K562 (cell line): Measurements from ENCODE around the gene CERS6. TPM values are rescaled to one million over a fixed set of nuclear protein-coding genes. Genes with fewer than 3 reads are reported as not detected.

Source experiments
- ATF7 ChIP-seq: fragments of 450-650 bp; IDR thresholded peaks from 2 replicates; pipeline ENCODE4 v1.7.1; 2014; ENCODE audit warnings: mild to moderate bottlenecking, moderate library complexity
- ETS2 ChIP-seq: IDR thresholded peaks from 2 replicates; pipeline ENCODE4 v1.6.1; 2016; ENCODE audit warnings: borderline replicate concordance, missing genetic modification characterization, mild to moderate bottlenecking, moderate library complexity, missing compliant biosample characterization; ENCODE audit not compliant: poor library complexity, severe bottlenecking
- GTF2A2 ChIP-seq: IDR thresholded peaks from 2 replicates; pipeline ENCODE4 v1.6.1; 2016; ENCODE audit warnings: mild to moderate bottlenecking, missing genetic modification characterization, missing compliant biosample characterization
- KAT7 ChIP-seq: sonication (generic); formaldehyde crosslinking; IDR thresholded peaks from 2 replicates; pipeline ENCODE4 v1.8.0; 2022; ENCODE audit warnings: missing genetic modification reagents, mild to moderate bottlenecking, borderline replicate concordance
- KLF6 ChIP-seq: fragments of 250-450 bp; sonication (Bioruptor Pico); IDR thresholded peaks from 2 replicates; pipeline ENCODE4 v1.4.0; 2020; ENCODE audit warnings: mild to moderate bottlenecking, moderate library complexity, borderline replicate concordance
- MYBL2 ChIP-seq, 2 experiments: fragments of 450-650 bp in 1 of 2; sonication (generic) in 1 of 2; formaldehyde crosslinking in 1 of 2; IDR thresholded peaks; 2 replicates each; pipeline versions ENCODE4 v1.6.1 to v1.8.1; 2017 to 2022; ENCODE audit warnings: borderline replicate concordance in 1 of 2, inconsistent platforms in 1 of 2, low read depth in 1 of 2, mild to moderate bottlenecking in 1 of 2, missing genetic modification reagents in 1 of 2, moderate library complexity in 1 of 2
- NFIC ChIP-seq: fragments of 450-650 bp; IDR thresholded peaks from 2 replicates; pipeline ENCODE4 v1.6.1; 2017; ENCODE audit warnings: mild to moderate bottlenecking, inconsistent platforms
- RCOR1 ChIP-seq, 2 experiments: IDR thresholded peaks; 2 replicates each; pipeline ENCODE4 v1.6.1; 2012; ENCODE audit warnings: low read depth in 2 of 2, low read length in 2 of 2, borderline replicate concordance in 1 of 2, improper control_type of control experiment in 1 of 2
- SIN3B ChIP-seq: fragments of 450-650 bp; IDR thresholded peaks from 2 replicates; pipeline ENCODE4 v1.6.1; 2017; ENCODE audit warnings: low read depth, mild to moderate bottlenecking, moderate library complexity
- ZNF133 ChIP-seq: fragments of 250-450 bp; sonication (Bioruptor Pico); IDR thresholded peaks from 2 replicates; pipeline ENCODE4 v1.4.0; 2020; ENCODE audit warnings: mild to moderate bottlenecking
- ZNF311 ChIP-seq: fragments of 250-450 bp; sonication (Bioruptor Pico); IDR thresholded peaks from 2 replicates; pipeline ENCODE4 v1.4.0; 2020; ENCODE audit warnings: mild to moderate bottlenecking, moderate library complexity
- polyA plus RNA-seq, 8 experiments: library from polyadenylated mRNA; depleted of rRNA in 4 of 8; stranded (reverse) in 5 of 8; unstranded in 3 of 8; fragments of >200 nt; fragmentation: Nextera tagmentation in 2 of 8; fragmentation: Illumina TruSeq in 1 of 8; extraction: Ambion mirVana in 2 of 8; extraction: Trizol in 1 of 8; gene quantifications; 2 replicates each; pipeline versions ENCODE4 v1.2.1 to v1.2.3, GENCODE V29; 2011 to 2014; ENCODE audit warnings: inconsistent platforms in 1 of 8, missing spikeins in 1 of 8
- total RNA-seq, 7 experiments: library from RNA; depleted of rRNA in 6 of 7; stranded (reverse); fragments of >200 nt in 6 of 7; fragmentation: Illumina TruSeq in 2 of 7; extraction: Trizol in 2 of 7; gene quantifications; 2 replicates each; pipeline versions ENCODE4 v1.2.1 to v1.2.3, GENCODE V29; 2011 to 2021; ENCODE audit warnings: low replicate concordance in 1 of 7
- TF ChIP-seq, protein P1 (sequence below): fragments of 250-450 bp; sonication (Bioruptor Pico); IDR thresholded peaks from 2 replicates; pipeline ENCODE4 v1.8.0; 2021; ENCODE audit warnings: borderline replicate concordance, mild to moderate bottlenecking, moderate library complexity; ENCODE audit not compliant: poor library complexity, severe bottlenecking
- TF ChIP-seq, protein P2 (sequence below): sonication (generic); formaldehyde crosslinking; IDR thresholded peaks from 2 replicates; pipeline ENCODE4 v1.8.0; 2023; ENCODE audit warnings: mild to moderate bottlenecking, missing genetic modification reagents
- TF ChIP-seq, protein P3 (sequence below): fragments of 450-650 bp; formaldehyde crosslinking; IDR thresholded peaks from 2 replicates; pipeline ENCODE4 v1.4.0; 2020; ENCODE audit warnings: mild to moderate bottlenecking, moderate library complexity
- TF ChIP-seq, protein P4 (sequence below), 2 experiments: IDR thresholded peaks; 2 replicates each; pipeline ENCODE4 v1.6.1; 2012; ENCODE audit warnings: improper control_type of control experiment in 2 of 2, low read depth in 2 of 2, low read length in 2 of 2, borderline replicate concordance in 1 of 2
- TF ChIP-seq, protein P5 (sequence below): IDR thresholded peaks from 2 replicates; pipeline ENCODE4 v1.6.1; 2014; ENCODE audit warnings: antibody characterized with exemption

The CERS6 gene
- total and polyA plus RNA-seq, 9 of the 15 experiments (the other 6 are each of a cell fraction or from before 2014, with no cell fraction given): 1.6 to 13.6 (median 11.4) TPM

DNA sequence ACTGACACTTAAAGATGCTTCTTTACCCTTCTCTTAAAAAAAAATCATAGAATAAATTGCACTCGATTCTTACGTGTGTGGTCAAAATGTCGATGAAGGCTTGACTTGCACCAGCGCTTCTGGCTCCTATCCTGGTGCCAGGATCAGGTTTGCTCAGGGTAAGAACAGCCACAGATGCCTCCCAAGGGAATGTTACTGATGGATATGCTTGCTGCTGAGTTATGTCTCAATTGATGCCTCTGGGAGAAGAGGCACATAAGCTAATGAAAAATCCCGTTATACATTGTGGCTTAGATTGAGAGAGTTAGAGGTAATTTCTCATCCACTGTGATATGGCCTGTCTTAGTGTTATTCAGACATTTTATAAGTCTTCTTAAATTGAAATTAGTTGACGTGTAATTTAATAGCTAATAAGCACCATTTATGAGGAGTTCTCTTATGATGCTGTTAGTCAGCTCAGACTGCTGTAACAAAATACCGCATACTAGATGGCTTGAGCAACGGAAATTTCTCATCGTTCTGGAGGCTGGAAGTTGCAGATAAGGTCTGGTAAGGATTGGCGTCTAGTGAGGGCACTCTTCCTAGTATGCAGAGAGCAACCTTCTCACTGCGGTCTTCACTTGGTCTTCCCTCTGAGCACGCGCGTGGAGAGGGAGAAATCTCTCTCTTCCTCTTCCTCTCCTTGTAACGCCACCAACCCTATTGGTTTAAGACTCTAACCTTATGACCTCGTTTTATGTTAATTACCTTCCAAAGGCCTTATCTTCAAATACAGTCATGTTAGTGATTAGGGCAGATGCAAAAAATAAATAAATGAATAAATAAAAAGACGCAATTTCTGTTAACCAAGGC is 229.8 kb downstream of the CERS6 start (continued):
- TF ChIP-seq ZNF133 (CRISPR knock-in tag) (no peak), NFIC (no peak), RCOR1 (IDR thresholded peaks at IDR 0.05; ENCODE audit: borderline replicate concordance in 1 of 2, low read depth in 2 of 2, low read length in 2 of 2) (peak in 1 of 2 experiments; percentile 90; a peak in 2 of 4 replicates), SIN3B (no peak), KLF6 (CRISPR knock-in tag) (no peak), ZNF311 (CRISPR knock-in tag) (no peak), ETS2 (tag) (no peak), MYBL2 (IDR thresholded peaks at IDR 0.05; ENCODE audit: low read depth) (no peak), MYBL2 (CRISPR knock-in tag; IDR thresholded peaks at IDR 0.05; ENCODE audit: borderline replicate concordance) (no peak), ATF7 (peak; percentile 79), GTF2A2 (no peak), KAT7 (CRISPR knock-in tag) (no peak)
- TF ChIP-seq, protein P1, sequence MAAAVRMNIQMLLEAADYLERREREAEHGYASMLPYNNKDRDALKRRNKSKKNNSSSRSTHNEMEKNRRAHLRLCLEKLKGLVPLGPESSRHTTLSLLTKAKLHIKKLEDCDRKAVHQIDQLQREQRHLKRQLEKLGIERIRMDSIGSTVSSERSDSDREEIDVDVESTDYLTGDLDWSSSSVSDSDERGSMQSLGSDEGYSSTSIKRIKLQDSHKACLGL: no peak
- TF ChIP-seq, protein P2, sequence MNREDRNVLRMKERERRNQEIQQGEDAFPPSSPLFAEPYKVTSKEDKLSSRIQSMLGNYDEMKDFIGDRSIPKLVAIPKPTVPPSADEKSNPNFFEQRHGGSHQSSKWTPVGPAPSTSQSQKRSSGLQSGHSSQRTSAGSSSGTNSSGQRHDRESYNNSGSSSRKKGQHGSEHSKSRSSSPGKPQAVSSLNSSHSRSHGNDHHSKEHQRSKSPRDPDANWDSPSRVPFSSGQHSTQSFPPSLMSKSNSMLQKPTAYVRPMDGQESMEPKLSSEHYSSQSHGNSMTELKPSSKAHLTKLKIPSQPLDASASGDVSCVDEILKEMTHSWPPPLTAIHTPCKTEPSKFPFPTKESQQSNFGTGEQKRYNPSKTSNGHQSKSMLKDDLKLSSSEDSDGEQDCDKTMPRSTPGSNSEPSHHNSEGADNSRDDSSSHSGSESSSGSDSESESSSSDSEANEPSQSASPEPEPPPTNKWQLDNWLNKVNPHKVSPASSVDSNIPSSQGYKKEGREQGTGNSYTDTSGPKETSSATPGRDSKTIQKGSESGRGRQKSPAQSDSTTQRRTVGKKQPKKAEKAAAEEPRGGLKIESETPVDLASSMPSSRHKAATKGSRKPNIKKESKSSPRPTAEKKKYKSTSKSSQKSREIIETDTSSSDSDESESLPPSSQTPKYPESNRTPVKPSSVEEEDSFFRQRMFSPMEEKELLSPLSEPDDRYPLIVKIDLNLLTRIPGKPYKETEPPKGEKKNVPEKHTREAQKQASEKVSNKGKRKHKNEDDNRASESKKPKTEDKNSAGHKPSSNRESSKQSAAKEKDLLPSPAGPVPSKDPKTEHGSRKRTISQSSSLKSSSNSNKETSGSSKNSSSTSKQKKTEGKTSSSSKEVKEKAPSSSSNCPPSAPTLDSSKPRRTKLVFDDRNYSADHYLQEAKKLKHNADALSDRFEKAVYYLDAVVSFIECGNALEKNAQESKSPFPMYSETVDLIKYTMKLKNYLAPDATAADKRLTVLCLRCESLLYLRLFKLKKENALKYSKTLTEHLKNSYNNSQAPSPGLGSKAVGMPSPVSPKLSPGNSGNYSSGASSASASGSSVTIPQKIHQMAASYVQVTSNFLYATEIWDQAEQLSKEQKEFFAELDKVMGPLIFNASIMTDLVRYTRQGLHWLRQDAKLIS: no peak
- TF ChIP-seq, protein P3, sequence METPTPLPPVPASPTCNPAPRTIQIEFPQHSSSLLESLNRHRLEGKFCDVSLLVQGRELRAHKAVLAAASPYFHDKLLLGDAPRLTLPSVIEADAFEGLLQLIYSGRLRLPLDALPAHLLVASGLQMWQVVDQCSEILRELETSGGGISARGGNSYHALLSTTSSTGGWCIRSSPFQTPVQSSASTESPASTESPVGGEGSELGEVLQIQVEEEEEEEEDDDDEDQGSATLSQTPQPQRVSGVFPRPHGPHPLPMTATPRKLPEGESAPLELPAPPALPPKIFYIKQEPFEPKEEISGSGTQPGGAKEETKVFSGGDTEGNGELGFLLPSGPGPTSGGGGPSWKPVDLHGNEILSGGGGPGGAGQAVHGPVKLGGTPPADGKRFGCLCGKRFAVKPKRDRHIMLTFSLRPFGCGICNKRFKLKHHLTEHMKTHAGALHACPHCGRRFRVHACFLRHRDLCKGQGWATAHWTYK: no peak
- TF ChIP-seq, protein P4, sequence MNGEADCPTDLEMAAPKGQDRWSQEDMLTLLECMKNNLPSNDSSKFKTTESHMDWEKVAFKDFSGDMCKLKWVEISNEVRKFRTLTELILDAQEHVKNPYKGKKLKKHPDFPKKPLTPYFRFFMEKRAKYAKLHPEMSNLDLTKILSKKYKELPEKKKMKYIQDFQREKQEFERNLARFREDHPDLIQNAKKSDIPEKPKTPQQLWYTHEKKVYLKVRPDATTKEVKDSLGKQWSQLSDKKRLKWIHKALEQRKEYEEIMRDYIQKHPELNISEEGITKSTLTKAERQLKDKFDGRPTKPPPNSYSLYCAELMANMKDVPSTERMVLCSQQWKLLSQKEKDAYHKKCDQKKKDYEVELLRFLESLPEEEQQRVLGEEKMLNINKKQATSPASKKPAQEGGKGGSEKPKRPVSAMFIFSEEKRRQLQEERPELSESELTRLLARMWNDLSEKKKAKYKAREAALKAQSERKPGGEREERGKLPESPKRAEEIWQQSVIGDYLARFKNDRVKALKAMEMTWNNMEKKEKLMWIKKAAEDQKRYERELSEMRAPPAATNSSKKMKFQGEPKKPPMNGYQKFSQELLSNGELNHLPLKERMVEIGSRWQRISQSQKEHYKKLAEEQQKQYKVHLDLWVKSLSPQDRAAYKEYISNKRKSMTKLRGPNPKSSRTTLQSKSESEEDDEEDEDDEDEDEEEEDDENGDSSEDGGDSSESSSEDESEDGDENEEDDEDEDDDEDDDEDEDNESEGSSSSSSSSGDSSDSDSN (IDR thresholded peaks at IDR 0.05; ENCODE audit: borderline replicate concordance in 1 of 2, low read depth in 2 of 2, low read length in 2 of 2): peak in 1 of 2 experiments; percentile 77; a peak in 3 of 4 replicates
- TF ChIP-seq, protein P5, sequence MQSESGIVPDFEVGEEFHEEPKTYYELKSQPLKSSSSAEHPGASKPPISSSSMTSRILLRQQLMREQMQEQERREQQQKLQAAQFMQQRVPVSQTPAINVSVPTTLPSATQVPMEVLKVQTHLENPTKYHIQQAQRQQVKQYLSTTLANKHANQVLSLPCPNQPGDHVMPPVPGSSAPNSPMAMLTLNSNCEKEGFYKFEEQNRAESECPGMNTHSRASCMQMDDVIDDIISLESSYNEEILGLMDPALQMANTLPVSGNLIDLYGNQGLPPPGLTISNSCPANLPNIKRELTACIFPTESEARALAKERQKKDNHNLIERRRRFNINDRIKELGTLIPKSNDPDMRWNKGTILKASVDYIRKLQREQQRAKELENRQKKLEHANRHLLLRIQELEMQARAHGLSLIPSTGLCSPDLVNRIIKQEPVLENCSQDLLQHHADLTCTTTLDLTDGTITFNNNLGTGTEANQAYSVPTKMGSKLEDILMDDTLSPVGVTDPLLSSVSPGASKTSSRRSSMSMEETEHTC: no peak; the same call in 1 of the 2 replicates
